ENCODE measurements around the gene FOS.

- no peak for TF ChIP-seq CTCF (IDR thresholded peaks at IDR 0.05)
- no peak for TF ChIP-seq USF2 (CRISPR knock-in tag; IDR thresholded peaks at IDR 0.05)
- no peak for TF ChIP-seq SMAD3 (CRISPR knock-in tag; IDR thresholded peaks at IDR 0.05; ENCODE audit: borderline replicate concordance)
- no peak for TF ChIP-seq NR1H2 (CRISPR knock-in tag; IDR thresholded peaks at IDR 0.05)
- no peak for TF ChIP-seq PRDM15 (CRISPR knock-in tag; IDR thresholded peaks at IDR 0.05)
- TF ChIP-seq IRF2 (CRISPR knock-in tag; IDR thresholded peaks at IDR 0.05; ENCODE audit: borderline replicate concordance, low read depth) = no peak
- no peak for TF ChIP-seq TP53 (CRISPR knock-in tag; IDR thresholded peaks at IDR 0.05)
- no peak for TF ChIP-seq KAT7 (CRISPR knock-in tag; IDR thresholded peaks at IDR 0.05; ENCODE audit: borderline replicate concordance)
- TF ChIP-seq MAX (CRISPR knock-in tag; IDR thresholded peaks at IDR 0.05) = no peak
- TF ChIP-seq TCF7 (CRISPR knock-in tag; IDR thresholded peaks at IDR 0.05; ENCODE audit: low read depth) = no peak
- TF ChIP-seq ZBTB43 (CRISPR knock-in tag; IDR thresholded peaks at IDR 0.05) = no peak
These were observed 3.6 kb upstream of the FOS start for GRCh38 chr14:75274899-75275569.

Measured in WTC11 (cell line).